ENCODE measurements around the gene B3GLCT. TPM values are rescaled to one million over a fixed set of nuclear protein-coding genes. Genes with fewer than 3 reads are reported as not detected.

B3GLCT gene
- 3.2 TPM in 2 replicates for total RNA-seq (2014; rRNA removed)
- percentile 54 among the genes with signal in this experiment for Bru-seq, nascent RNA
- percentile 52 among the genes with signal in this experiment for BruChase-seq, experiment 1, labeled RNA remaining after a 6-hour chase
- percentile 54 among the genes with signal in this experiment for BruChase-seq, experiment 2, labeled RNA remaining after a 2-hour chase
- long read RNA-seq, full-length matches to known transcripts: 19 of 28 reads
- long read RNA-seq, partial matches to known transcripts: 1 of 28 reads
- long read RNA-seq, other reads (novel, unspliced or antisense): 8 of 28 reads

GRCh38 chr13:31199849-31200636, at the start of gene B3GLCT:
TSS of gene B3GLCT (plus strand) at chr13:31199975. CDS start at chr13:31200085, 110 bp downstream.
- no TSS peak for BruUV-seq (replicated peaks)
- Histone ChIP-seq H2AFZ (ENCODE audit: low read length) (peak within 1 kb of the TSS; percentile 92), H3K9ac (ENCODE audit: low read length) (peak within 1 kb of the TSS; percentile 59), H3K4me1 (ENCODE audit: insufficient read depth, low read length) (peaks cover 24% of the 10 kb centered on the region), H3K9me2 (replicated peaks; ENCODE audit: low read length) (no peaks in the 10 kb centered on the region), H4K20me1 (ENCODE audit: low read length) (no peaks in the 10 kb centered on the region), H3K27ac (ENCODE audit: low read length) (no peak within 1 kb of the TSS), H3K36me3 (ENCODE audit: low read depth, low read length) (no peaks in the 10 kb centered on the region), H3K9me3 (ENCODE audit: low read length) (no peaks in the 10 kb centered on the region), H3K27me3 (ENCODE audit: low read length) (no peaks in the 10 kb centered on the region), H3K4me3 (ENCODE audit: low read length) (peak within 1 kb of the TSS; percentile 78), H3K79me2 (ENCODE audit: low read length) (peaks cover 10% of the 10 kb centered on the region), H3F3A (ENCODE audit: low read length, unreplicated experiment) (no peaks in the 10 kb centered on the region), H3K4me2 (ENCODE audit: low read length) (peak within 1 kb of the TSS; percentile 99)
- intact Hi-C loops (cut with micrococcal nuclease): loop anchor here (1.0 to 5.0 kb wide), 2 partner anchors 28 to 38 kb away; partner anchors contain the start of gene HSPH1
- CTCF ChIA-PET: interaction anchor here (0.6 to 1.0 kb wide), 2 partner anchors 40 to 43 kb away, joined by 3 read pairs; no protein-coding TSS in a partner anchor
- ATAC-seq (peak; percentile 80), DNase-seq (peak; percentile 87)
- POLR2A ChIA-PET (ENCODE audit: unreplicated experiment): no interaction called here
- no peak for TF ChIP-seq EZH2 (IDR thresholded peaks at IDR 0.05; ENCODE audit: low read length, unreplicated experiment)
- TF ChIP-seq EZH2phosphoT487 (IDR thresholded peaks at IDR 0.05; ENCODE audit: borderline replicate concordance, low read length): no peak
- peak; percentile 63 for TF ChIP-seq CTCF (conservative IDR thresholded peaks at IDR 0.05; ENCODE audit: low read depth, low read length)

GRCh38 chr13:31150315-31150985, 49.3 kb upstream of the B3GLCT start:
- H3K36me3 ChIP-seq (ENCODE audit: low read depth, low read length): peaks cover 92% of the 10 kb centered on the region
- ChIA-PET CTCF (no interaction called here), POLR2A (ENCODE audit: unreplicated experiment) (no interaction called here)
- intact Hi-C loops (cut with micrococcal nuclease): no loop called here
- H3K9ac ChIP-seq (ENCODE audit: low read length): no peak overlapping the region
- TF ChIP-seq CTCF (conservative IDR thresholded peaks at IDR 0.05; ENCODE audit: low read depth, low read length) (no peak), EZH2 (IDR thresholded peaks at IDR 0.05; ENCODE audit: low read length, unreplicated experiment) (no peak), EZH2phosphoT487 (IDR thresholded peaks at IDR 0.05; ENCODE audit: borderline replicate concordance, low read length) (no peak)
- H2AFZ ChIP-seq (ENCODE audit: low read length): no peak overlapping the region
- no peaks in the 10 kb centered on the region for H3K9me2 ChIP-seq (replicated peaks; ENCODE audit: low read length)
- no peak overlapping the region for H3K4me3 ChIP-seq (ENCODE audit: low read length)
- H3K4me1 ChIP-seq (ENCODE audit: insufficient read depth, low read length): no peaks in the 10 kb centered on the region
- peaks cover 38% of the 10 kb centered on the region; the same call in 1 of the 2 replicates for H3K79me2 ChIP-seq (ENCODE audit: low read length)
- peaks cover 4% of the 10 kb centered on the region for H3F3A ChIP-seq (ENCODE audit: low read length, unreplicated experiment)
- BruUV-seq (replicated peaks): no TSS peak
- H4K20me1 ChIP-seq (ENCODE audit: low read length): no peaks in the 10 kb centered on the region
- no peak overlapping the region for H3K4me2 ChIP-seq (ENCODE audit: low read length)
- H3K9me3 ChIP-seq (ENCODE audit: low read length): no peaks in the 10 kb centered on the region
- H3K27ac ChIP-seq (ENCODE audit: low read length): no peak overlapping the region
- no peak for ATAC-seq
- DNase-seq: no peak
- H3K27me3 ChIP-seq (ENCODE audit: low read length): no peaks in the 10 kb centered on the region

Data from PC-3 (cell line).